Upper lobe of right lung (tissue), 1 donor: ENCODE data around the gene MT2A. TPM values are rescaled to one million over a fixed set of nuclear protein-coding genes. Genes with fewer than 3 reads are reported as not detected.

Experiments
- ATAC-seq: fragments of 200-7000 bp; cut with Tn5 transposase; one replicate; pipeline ENCODE4 v1.9.1; 2020; ENCODE audit warnings: mild to moderate bottlenecking, moderate library complexity
- DNase-seq: peaks from one replicate; pipeline ENCODE4 v3.0.0-alpha.2; 2020
- H3K27ac ChIP-seq: fragments of 200-600 bp; one replicate; pipeline ENCODE4 v1.8.0; 2022
- H3K27me3 ChIP-seq: fragments of 200-600 bp; one replicate; pipeline ENCODE4 v1.8.0; 2022; ENCODE audit warnings: mild to moderate bottlenecking
- H3K36me3 ChIP-seq: fragments of 200-600 bp; one replicate; pipeline ENCODE4 v1.8.0; 2022
- H3K4me1 ChIP-seq: fragments of 200-600 bp; one replicate; pipeline ENCODE4 v1.8.0; 2022
- H3K4me3 ChIP-seq: fragments of 200-600 bp; one replicate; pipeline ENCODE4 v1.8.0; 2022; ENCODE audit warnings: mild to moderate bottlenecking
- H3K9me3 ChIP-seq: fragments of 200-600 bp; one replicate; pipeline ENCODE4 v1.8.0; 2022
- intact Hi-C: fragments of 100-400 bp; cut with DNase I; formaldehyde crosslinking; loops from one replicate; pipeline ENCODE4 v1.11.0; 2022
- total RNA-seq: library from RNA; stranded (reverse); fragmentation: NEBNext Ultra II Directional; extraction: Animal tissue kit (Norgen Biotek cat#: 25700); gene quantifications from one replicate; pipeline ENCODE4 v1.2.1, GENCODE V29; 2021
- TF ChIP-seq, protein P1 (sequence below): fragments of 200-600 bp; IDR thresholded peaks from one replicate; pipeline ENCODE4 v1.8.0; 2022; ENCODE audit warnings: antibody characterized with exemption
- donor health status: DM: no; HTN: yes; CAD: no; lungs with severe emphysema.

Gene MT2A
- total RNA-seq, 1 donor from 2014 or later: 349 TPM

DNA sequence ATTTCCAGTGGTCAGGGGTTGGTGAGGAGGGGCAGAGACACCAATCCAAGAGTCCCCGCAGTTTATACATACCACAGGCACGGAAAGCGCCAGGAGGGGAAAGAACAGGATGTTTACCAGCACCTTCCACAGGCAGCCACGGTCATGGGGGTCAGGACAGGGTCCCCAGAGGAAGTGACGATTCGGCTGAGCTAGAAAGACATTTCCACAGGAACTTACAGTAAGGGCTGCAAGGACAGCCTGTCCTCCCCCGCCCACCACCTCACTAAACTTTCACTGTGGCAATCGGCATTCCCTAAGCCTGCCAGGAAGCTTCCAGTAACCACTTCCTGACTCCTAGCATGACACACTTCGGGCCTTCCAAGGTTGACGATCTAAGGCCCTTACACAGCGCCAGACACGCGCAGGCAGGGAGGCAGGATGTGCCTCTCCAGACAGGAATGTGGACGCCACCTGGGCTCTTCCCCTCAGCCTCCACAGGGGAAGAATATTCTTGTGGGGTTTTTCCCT, 1.2 kb upstream of the MT2A start:
- no peak overlapping the region for H3K4me3 ChIP-seq
- no peaks in the 10 kb centered on the region for H3K9me3 ChIP-seq
- H3K27ac ChIP-seq: peak overlapping the region; percentile 97
- peak; percentile 82 for DNase-seq
- intact Hi-C loops: no loop called here
- H3K36me3 ChIP-seq: no peaks in the 10 kb centered on the region
- ATAC-seq: peak; percentile 48
- TF ChIP-seq, protein P1, sequence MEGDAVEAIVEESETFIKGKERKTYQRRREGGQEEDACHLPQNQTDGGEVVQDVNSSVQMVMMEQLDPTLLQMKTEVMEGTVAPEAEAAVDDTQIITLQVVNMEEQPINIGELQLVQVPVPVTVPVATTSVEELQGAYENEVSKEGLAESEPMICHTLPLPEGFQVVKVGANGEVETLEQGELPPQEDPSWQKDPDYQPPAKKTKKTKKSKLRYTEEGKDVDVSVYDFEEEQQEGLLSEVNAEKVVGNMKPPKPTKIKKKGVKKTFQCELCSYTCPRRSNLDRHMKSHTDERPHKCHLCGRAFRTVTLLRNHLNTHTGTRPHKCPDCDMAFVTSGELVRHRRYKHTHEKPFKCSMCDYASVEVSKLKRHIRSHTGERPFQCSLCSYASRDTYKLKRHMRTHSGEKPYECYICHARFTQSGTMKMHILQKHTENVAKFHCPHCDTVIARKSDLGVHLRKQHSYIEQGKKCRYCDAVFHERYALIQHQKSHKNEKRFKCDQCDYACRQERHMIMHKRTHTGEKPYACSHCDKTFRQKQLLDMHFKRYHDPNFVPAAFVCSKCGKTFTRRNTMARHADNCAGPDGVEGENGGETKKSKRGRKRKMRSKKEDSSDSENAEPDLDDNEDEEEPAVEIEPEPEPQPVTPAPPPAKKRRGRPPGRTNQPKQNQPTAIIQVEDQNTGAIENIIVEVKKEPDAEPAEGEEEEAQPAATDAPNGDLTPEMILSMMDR: no peak
- H3K27me3 ChIP-seq: no peaks in the 10 kb centered on the region
- H3K4me1 ChIP-seq: peaks cover 39% of the 10 kb centered on the region

DNA sequence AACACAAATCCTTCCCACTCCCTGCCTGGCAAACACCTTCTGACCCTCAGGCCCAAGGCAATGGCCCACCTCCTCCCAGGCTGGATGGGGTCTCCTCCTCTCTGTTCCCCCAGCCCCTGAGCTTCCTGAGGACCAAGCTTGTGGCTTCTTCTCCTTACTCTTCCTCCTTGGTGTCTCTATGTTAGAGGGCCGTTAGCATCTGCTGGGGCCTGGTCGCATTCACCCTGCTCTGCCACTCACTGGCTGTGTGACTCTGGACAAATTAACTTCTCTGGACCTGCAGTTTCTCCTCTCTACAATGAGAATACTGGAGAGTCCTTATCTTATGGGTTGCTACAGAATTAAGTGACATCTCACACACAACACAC, 725 bp upstream of the MT2A start:
- intact Hi-C loops: no loop called here
- H3K27ac ChIP-seq: peak overlapping the region; percentile 97
- peak overlapping the region; percentile 75 for H3K4me3 ChIP-seq
- H3K9me3 ChIP-seq: no peaks in the 10 kb centered on the region
- H3K4me1 ChIP-seq: peaks cover 39% of the 10 kb centered on the region
- H3K27me3 ChIP-seq: no peaks in the 10 kb centered on the region
- ATAC-seq (no peak), DNase-seq (no peak)
- H3K36me3 ChIP-seq: no peaks in the 10 kb centered on the region
- TF ChIP-seq, protein P1: no peak

DNA sequence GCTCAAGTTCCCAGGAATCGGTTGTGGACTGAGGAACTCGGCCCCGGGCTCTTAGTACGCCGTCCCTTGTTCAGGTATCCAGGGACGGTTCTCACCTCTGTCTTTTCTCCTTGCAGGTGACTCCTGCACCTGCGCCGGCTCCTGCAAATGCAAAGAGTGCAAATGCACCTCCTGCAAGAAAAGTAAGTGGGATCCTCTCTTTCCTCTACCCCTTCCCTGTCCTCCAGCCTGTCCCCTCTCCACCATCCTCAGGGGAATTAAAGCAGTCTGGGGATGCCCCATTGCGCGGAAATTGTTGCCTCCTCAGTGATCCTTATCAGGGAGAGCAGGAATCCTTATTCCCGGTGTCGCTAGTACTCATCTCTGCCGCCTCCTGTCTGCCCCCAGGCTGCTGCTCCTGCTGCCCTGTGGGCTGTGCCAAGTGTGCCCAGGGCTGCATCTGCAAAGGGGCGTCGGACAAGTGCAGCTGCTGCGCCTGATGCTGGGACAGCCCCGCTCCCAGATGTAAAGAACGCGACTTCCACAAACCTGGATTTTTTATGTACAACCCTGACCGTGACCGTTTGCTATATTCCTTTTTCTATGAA, 585 bp downstream of the MT2A start:
- DNase-seq (no peak), ATAC-seq (no peak)
- Histone ChIP-seq H3K36me3 (no peaks in the 10 kb centered on the region), H3K9me3 (no peaks in the 10 kb centered on the region), H3K4me1 (peaks cover 39% of the 10 kb centered on the region), H3K27me3 (no peaks in the 10 kb centered on the region), H3K4me3 (peak overlapping the region; percentile 75), H3K27ac (peak overlapping the region; percentile 97)
- TF ChIP-seq, protein P1: no peak
- intact Hi-C loops: no loop called here

DNA sequence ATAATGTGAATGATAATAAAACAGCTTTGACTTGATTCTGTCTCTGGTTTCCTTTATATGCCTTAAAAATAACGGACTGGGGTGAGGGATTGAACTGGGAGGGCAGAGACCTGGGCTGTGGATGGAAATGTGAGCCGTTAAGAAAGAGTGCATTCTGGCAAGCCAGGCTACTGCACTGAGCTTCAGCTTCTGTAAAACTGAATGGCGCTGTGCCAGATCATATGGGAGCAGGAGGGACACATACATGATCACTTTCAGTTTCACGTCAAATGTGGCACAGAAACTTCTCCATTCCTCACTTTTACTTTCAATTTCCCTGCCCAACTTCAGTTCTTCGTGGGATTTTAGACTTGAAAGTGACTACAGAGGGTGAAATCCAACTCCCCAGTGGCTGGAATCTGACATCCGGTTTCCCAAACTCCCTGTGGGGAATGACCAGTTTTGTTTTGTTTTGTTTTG, 1.1 kb downstream of the MT2A start:
- H3K9me3 ChIP-seq: no peaks in the 10 kb centered on the region
- H3K4me1 ChIP-seq: peaks cover 39% of the 10 kb centered on the region
- H3K27me3 ChIP-seq: no peaks in the 10 kb centered on the region
- TF ChIP-seq, protein P1: no peak
- intact Hi-C loops: no loop called here
- H3K36me3 ChIP-seq: no peaks in the 10 kb centered on the region
- peak overlapping the region; percentile 97 for H3K27ac ChIP-seq
- ATAC-seq (peak; percentile 29), DNase-seq (no peak)
- peak overlapping the region; percentile 75 for H3K4me3 ChIP-seq

DNA sequence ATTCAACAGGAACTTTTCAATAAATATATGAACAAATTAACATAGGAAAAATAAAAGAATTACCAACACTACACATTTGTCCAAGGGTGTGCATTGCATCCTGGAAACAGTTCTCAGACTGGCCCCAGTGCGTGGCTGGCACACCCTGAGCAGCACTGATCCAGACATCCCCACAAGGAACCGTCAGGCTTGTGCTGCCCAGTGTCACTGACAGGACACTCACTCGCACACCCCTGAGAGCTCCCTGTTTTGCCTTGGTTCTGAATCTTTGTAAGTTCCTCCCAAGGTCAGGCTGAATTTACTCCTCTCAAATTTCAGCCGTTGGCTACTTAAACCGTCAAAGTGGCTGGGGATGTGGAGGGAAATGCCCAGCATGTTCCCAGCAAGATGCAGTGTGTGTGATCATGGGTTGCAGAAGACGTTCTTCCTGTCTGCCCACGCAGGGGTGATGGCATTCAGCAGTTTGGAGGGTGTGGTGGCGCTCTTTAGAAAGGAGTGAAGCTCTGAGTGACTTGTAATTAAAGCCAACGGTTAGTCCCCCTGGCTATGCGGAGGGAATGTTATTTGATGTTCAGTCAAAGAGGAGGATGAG, 1.7 kb downstream of the MT2A start:
- TF ChIP-seq, protein P1: no peak
- Histone ChIP-seq H3K4me3 (peak overlapping the region; percentile 75), H3K9me3 (no peaks in the 10 kb centered on the region), H3K27me3 (no peaks in the 10 kb centered on the region), H3K36me3 (no peaks in the 10 kb centered on the region), H3K27ac (peak overlapping the region; percentile 97), H3K4me1 (peaks cover 39% of the 10 kb centered on the region)
- DNase-seq (peak; percentile 82), ATAC-seq (peak; percentile 44)
- intact Hi-C loops: no loop called here
